DOHH2 (cell line): ENCODE measurements around the gene TRIM45.

Experiments
- H3F3A ChIP-seq: fragments of 200-600 bp; sonication (generic), shearing (Covaris generic); 2 replicates; pipeline ENCODE4 v1.6.0; 2016; ENCODE audit warnings: antibody characterized with exemption, mild to moderate bottlenecking; ENCODE audit not compliant: control insufficient read depth, insufficient read depth
- H3K27ac ChIP-seq: fragments of 200-600 bp; sonication (generic); 2 replicates; pipeline ENCODE4 v1.5.1; 2014; ENCODE audit warnings: low read depth, mild to moderate bottlenecking, low read length, moderate library complexity
- H3K27me3 ChIP-seq: fragments of 200-600 bp; sonication (generic); 2 replicates; pipeline ENCODE4 v1.6.1; 2014; ENCODE audit warnings: mild to moderate bottlenecking, low read length, mixed read lengths; ENCODE audit not compliant: control insufficient read depth
- H3K36me3 ChIP-seq: fragments of 200-600 bp; sonication (generic); 2 replicates; pipeline ENCODE4 v1.6.1; 2014; ENCODE audit warnings: mild to moderate bottlenecking, low read length, moderate library complexity, mixed read lengths; ENCODE audit not compliant: control insufficient read depth
- H3K4me1 ChIP-seq: fragments of 200-600 bp; sonication (generic); 2 replicates; pipeline ENCODE4 v1.6.1; 2014; ENCODE audit warnings: mild to moderate bottlenecking, low read length, mixed read lengths; ENCODE audit not compliant: control insufficient read depth
- H3K4me2 ChIP-seq: fragments of 200-600 bp; sonication (generic); 2 replicates; pipeline ENCODE4 v1.6.0; 2014; ENCODE audit warnings: mild to moderate bottlenecking, low read length, moderate library complexity
- H3K4me3 ChIP-seq: fragments of 200-600 bp; sonication (generic); 2 replicates; pipeline ENCODE4 v1.5.1; 2014; ENCODE audit warnings: mild to moderate bottlenecking, low read length, mixed read lengths
- H3K79me2 ChIP-seq: fragments of 200-600 bp; sonication (generic); 2 replicates; pipeline ENCODE4 v1.6.1; 2014; ENCODE audit warnings: mild to moderate bottlenecking, low read length, mixed read lengths; ENCODE audit not compliant: control insufficient read depth
- H3K9me2 ChIP-seq: fragments of 200-600 bp; sonication (generic); replicated peaks from 2 replicates; pipeline ENCODE4 v1.6.1; 2014; ENCODE audit warnings: mild to moderate bottlenecking, low read length, mixed read lengths; ENCODE audit not compliant: control insufficient read depth
- H3K9me3 ChIP-seq: fragments of 200-600 bp; sonication (generic); 2 replicates; pipeline ENCODE4 v1.6.1; 2014; ENCODE audit warnings: antibody characterized with exemption, low read length, mixed read lengths; ENCODE audit not compliant: control insufficient read depth, insufficient read depth
- H4K20me1 ChIP-seq: fragments of 200-600 bp; sonication (generic); 2 replicates; pipeline ENCODE4 v1.6.0; 2014; ENCODE audit warnings: low read depth, mild to moderate bottlenecking, antibody characterized with exemption, low read length, moderate library complexity; ENCODE audit not compliant: control insufficient read depth, insufficient read depth
- CTCF ChIP-seq: fragments of 200-600 bp; sonication (generic); IDR thresholded peaks from one replicate; pipeline ENCODE4 v1.5.1; 2014; ENCODE audit warnings: antibody characterized with exemption, mild to moderate bottlenecking, low read depth, low read length; ENCODE audit not compliant: poor library complexity, severe bottlenecking
- EZH2phosphoT487 ChIP-seq: fragments of 200-600 bp; sonication (generic); IDR thresholded peaks from 2 replicates; pipeline ENCODE4 v1.6.1; 2017; ENCODE audit warnings: borderline replicate concordance, mild to moderate bottlenecking, antibody characterized with exemption, low read length, moderate library complexity, mixed read lengths

The TRIM45 gene

GRCh38 chr1:117147341-117147831, 25.8 kb upstream of the TRIM45 start:
- Histone ChIP-seq H3K4me1 (no peaks in the 10 kb centered on the region), H3K4me3 (no peak overlapping the region), H3K4me2 (no peak overlapping the region), H3K9me3 (no peaks in the 10 kb centered on the region), H4K20me1 (no peaks in the 10 kb centered on the region), H3K27ac (no peak overlapping the region), H3K9me2 (no peaks in the 10 kb centered on the region), H3K27me3 (peaks cover 19% of the 10 kb centered on the region), H3K79me2 (no peaks in the 10 kb centered on the region), H3F3A (no peaks in the 10 kb centered on the region), H3K36me3 (no peaks in the 10 kb centered on the region)
- no peak for TF ChIP-seq CTCF
- TF ChIP-seq EZH2phosphoT487, result no peak

GRCh38 chr1:117146575-117147340, 25.2 kb upstream of the TRIM45 start:
- H3K9me2 ChIP-seq, result no peaks in the 10 kb centered on the region
- peaks cover 19% of the 10 kb centered on the region for H3K27me3 ChIP-seq
- no peak overlapping the region for H3K4me2 ChIP-seq
- TF ChIP-seq CTCF (no peak), EZH2phosphoT487 (no peak)
- no peaks in the 10 kb centered on the region for H3K79me2 ChIP-seq
- H3K9me3 ChIP-seq, result no peaks in the 10 kb centered on the region
- no peaks in the 10 kb centered on the region for H4K20me1 ChIP-seq
- H3K4me1 ChIP-seq, result no peaks in the 10 kb centered on the region
- no peak overlapping the region for H3K4me3 ChIP-seq
- no peaks in the 10 kb centered on the region for H3K36me3 ChIP-seq
- no peak overlapping the region for H3K27ac ChIP-seq
- no peaks in the 10 kb centered on the region for H3F3A ChIP-seq

GRCh38 chr1:117146072-117146471, 24.5 kb upstream of the TRIM45 start:
- TF ChIP-seq EZH2phosphoT487 (no peak), CTCF (no peak)
- Histone ChIP-seq H3K4me3 (no peak overlapping the region), H3K27ac (no peak overlapping the region), H3K9me2 (no peaks in the 10 kb centered on the region), H3K9me3 (no peaks in the 10 kb centered on the region), H3K27me3 (peaks cover 19% of the 10 kb centered on the region), H3K4me2 (no peak overlapping the region), H3K4me1 (no peaks in the 10 kb centered on the region), H3K79me2 (no peaks in the 10 kb centered on the region), H3F3A (no peaks in the 10 kb centered on the region), H4K20me1 (no peaks in the 10 kb centered on the region), H3K36me3 (no peaks in the 10 kb centered on the region)
